Psoas muscle (tissue), 8 donors: Measurements from ENCODE around the gene DNAAF5. TPM values are rescaled to one million over a fixed set of nuclear protein-coding genes. Genes with fewer than 3 reads are reported as not detected.
A peak's percentile ranks its signal among the peaks of the same experiment; 100 is the strongest.
"Not testable (repeated sequence)": the region's sequence is repeated elsewhere in the genome, so short reads cannot be mapped to it uniquely, and the experiment has no call there.

Experiments used
- ATAC-seq, 4 donors: fragments of 200-7000 bp; cut with Tn5 transposase; one replicate each; pipeline ENCODE4 v1.9.1; 2020; ENCODE audit warnings: moderate library complexity in 3 of 4, mild to moderate bottlenecking in 2 of 4
- DNase-seq, 2 donors: peaks; one replicate each; pipeline ENCODE4 v3.0.0-alpha.2; 2020
- H3K27ac ChIP-seq: fragments of 200-600 bp; one replicate; pipeline ENCODE4 v1.8.0; 2022
- H3K27me3 ChIP-seq, 3 donors: fragments of 200-600 bp in 1 of 3; one replicate each; pipeline versions ENCODE4 v1.6.1 to v1.8.0; 2013 to 2022; ENCODE audit warnings: low read length in 2 of 3, mild to moderate bottlenecking in 2 of 3, moderate library complexity in 1 of 3; ENCODE audit not compliant: insufficient read depth in 3 of 3
- H3K36me3 ChIP-seq, 2 donors: fragments of 200-600 bp in 1 of 2; one replicate each; pipeline versions ENCODE4 v1.6.1 to v1.8.0; 2013 to 2022; ENCODE audit warnings: low read depth in 1 of 2, mild to moderate bottlenecking in 1 of 2, moderate library complexity in 1 of 2; ENCODE audit not compliant: insufficient read depth in 1 of 2
- H3K4me1 ChIP-seq: fragments of 200-600 bp; one replicate; pipeline ENCODE4 v1.8.0; 2022
- H3K4me3 ChIP-seq: fragments of 200-600 bp; one replicate; pipeline ENCODE4 v1.8.0; 2022; ENCODE audit warnings: mild to moderate bottlenecking
- H3K9me3 ChIP-seq: fragments of 200-600 bp; one replicate; pipeline ENCODE4 v1.8.0; 2022
- WGBS, 3 donors: extraction: QIAGEN DNeasy Blood & Tissue Kit; methylation state at CpG; one replicate each; pipeline versions ENCODE4 v1.1.6 to v1.1.7; 2013; 5-methylcytosine and 5-hydroxymethylcytosine counted together
- intact Hi-C, 2 donors: fragments of 100-400 bp; cut with DNase I; formaldehyde crosslinking; loops; one replicate each; pipeline versions ENCODE4 v1.11.0 to v1.14.2; 2022
- polyA plus RNA-seq, 3 donors: library from polyadenylated mRNA; stranded (reverse); fragments of 200-250 nt; gene quantifications; one replicate each; pipeline ENCODE4 v1.2.3, GENCODE V29; 2013
- total RNA-seq, 4 donors: library from RNA; stranded (reverse); fragmentation: NEBNext Ultra II Directional in 2 of 4; extraction: Animal tissue kit (Norgen Biotek cat#: 25700) in 2 of 4; gene quantifications; one replicate each; pipeline versions ENCODE4 v1.2.1 to v1.2.4, GENCODE V29; 2021 to 2023
- TF ChIP-seq, protein P1 (sequence below): fragments of 200-600 bp; IDR thresholded peaks from one replicate; pipeline ENCODE4 v1.8.0; 2022; ENCODE audit warnings: antibody characterized with exemption
- donor health status: healthy with polysubstance abuse.
- donor health status: DM: no; HTN: no; CAD: no; lungs with moderate emphysema.
- donor health status: Bipolar disorder and iron deficiency.
- donor health status: healthy.
- donor health status: DM: yes; HTN: yes; CAD: no.
- donor health status: DM: no; HTN: no; CAD: no.
- donor health status: DM: no; HTN: no; CAD: no.
- donor health status: DM: yes; HTN: yes; CAD: no.

Gene DNAAF5
- total and polyA plus RNA-seq, 7 donors, result 9.3 to 26.7 (median 17.8) TPM

DNA sequence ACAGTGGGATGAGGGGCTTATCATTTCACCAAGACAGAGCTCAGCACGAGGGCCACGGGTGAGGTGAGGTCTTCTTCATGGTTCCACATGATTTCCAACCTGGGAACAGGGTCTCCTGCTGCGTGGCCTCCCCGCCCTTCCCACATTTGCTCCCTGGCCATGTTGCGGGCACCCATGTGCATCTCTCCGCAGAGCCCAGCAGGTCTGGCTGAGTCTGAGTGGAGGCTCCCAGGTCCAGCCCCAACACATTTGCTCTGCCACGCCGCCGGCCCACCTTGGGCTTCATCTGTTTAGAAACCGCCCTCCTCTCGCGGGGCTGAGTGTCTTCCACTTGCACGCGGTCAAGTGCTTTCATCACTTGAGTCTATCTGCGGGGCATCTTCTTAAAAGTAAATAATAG is 15.4 kb downstream of the DNAAF5 start:
- H3K4me3 ChIP-seq, result no peak overlapping the region
- peaks cover 0 to 36% of the 10 kb centered on the region in 2 donors for H3K36me3 ChIP-seq
- H3K27me3 ChIP-seq, result no peaks in the 10 kb centered on the region
- 88 to 94% (median 88%) methylated on average over 15 of the region's 15 CpGs for WGBS, 3 donors
- H3K4me1 ChIP-seq, result peaks cover 14% of the 10 kb centered on the region
- TF ChIP-seq, protein P1, sequence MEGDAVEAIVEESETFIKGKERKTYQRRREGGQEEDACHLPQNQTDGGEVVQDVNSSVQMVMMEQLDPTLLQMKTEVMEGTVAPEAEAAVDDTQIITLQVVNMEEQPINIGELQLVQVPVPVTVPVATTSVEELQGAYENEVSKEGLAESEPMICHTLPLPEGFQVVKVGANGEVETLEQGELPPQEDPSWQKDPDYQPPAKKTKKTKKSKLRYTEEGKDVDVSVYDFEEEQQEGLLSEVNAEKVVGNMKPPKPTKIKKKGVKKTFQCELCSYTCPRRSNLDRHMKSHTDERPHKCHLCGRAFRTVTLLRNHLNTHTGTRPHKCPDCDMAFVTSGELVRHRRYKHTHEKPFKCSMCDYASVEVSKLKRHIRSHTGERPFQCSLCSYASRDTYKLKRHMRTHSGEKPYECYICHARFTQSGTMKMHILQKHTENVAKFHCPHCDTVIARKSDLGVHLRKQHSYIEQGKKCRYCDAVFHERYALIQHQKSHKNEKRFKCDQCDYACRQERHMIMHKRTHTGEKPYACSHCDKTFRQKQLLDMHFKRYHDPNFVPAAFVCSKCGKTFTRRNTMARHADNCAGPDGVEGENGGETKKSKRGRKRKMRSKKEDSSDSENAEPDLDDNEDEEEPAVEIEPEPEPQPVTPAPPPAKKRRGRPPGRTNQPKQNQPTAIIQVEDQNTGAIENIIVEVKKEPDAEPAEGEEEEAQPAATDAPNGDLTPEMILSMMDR, result no peak
- no peaks in the 10 kb centered on the region for H3K9me3 ChIP-seq
- ATAC-seq (no peak), DNase-seq (no peak)
- no peak overlapping the region for H3K27ac ChIP-seq
- intact Hi-C loops, result no loop called here

- no peak overlapping the region for H3K27ac ChIP-seq
- ATAC-seq (no peak), DNase-seq (no peak)
- peaks cover 11% of the 10 kb centered on the region for H3K4me1 ChIP-seq
- no peak overlapping the region for H3K4me3 ChIP-seq
- no peaks in the 10 kb centered on the region for H3K27me3 ChIP-seq
- no peaks in the 10 kb centered on the region for H3K9me3 ChIP-seq
- peaks cover 0 to 36% of the 10 kb centered on the region in 2 donors for H3K36me3 ChIP-seq
- 82 to 94% (median 84%) methylated on average over 8 of the region's 8 CpGs for WGBS, 3 donors
- TF ChIP-seq, protein P1, result no peak
- intact Hi-C loops, result no loop called here
Measured at GRCh38 chr7:742791-743190, 16.3 kb downstream of the DNAAF5 start.

DNA sequence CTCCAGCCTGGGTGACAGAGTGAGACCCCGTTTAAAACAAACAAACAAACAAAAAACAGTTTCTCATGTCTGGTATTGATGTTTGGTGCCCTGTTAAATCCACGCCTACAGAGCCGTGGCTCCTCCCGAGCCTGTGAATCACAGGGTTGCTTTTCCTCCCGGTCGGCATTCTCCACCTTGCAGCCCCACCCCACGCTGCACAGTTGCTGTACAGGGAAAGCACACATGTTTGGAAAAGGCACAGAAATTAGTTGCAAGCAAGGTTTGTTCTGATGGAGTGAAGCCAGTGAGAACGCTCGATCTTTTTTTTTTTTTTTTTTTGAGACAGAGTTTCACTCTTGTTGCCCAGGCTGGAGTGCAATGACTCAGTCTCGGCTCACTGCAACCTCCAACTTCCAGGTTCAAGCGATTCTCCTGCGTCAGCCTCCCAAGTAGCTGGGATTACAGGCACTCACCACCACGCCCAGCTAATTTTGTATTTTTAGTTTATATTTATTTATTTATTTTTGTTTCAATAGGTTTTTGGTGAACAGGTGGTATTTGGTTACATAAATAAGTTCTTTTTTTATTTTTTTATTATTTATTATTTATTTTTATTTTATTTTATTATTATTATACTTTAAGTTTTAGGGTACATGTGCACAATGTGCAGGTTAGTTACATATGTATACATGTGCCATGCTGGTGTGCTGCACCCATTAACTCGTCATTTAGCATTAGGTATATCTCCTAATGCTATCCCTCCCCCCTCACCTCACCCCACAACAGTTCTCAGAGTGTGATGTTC is 17.0 kb downstream of the DNAAF5 start:
- H3K4me1 ChIP-seq, H3K9me3 ChIP-seq, intact Hi-C loops, H3K4me3 ChIP-seq, H3K27me3 ChIP-seq, DNase-seq, H3K27ac ChIP-seq, ATAC-seq: not testable (repeated sequence)
- WGBS, 3 donors, result 81 to 85% (median 83%) methylated on average over 14 of the region's 14 CpGs
- peaks cover 0 to 36% of the 10 kb centered on the region in 2 donors for H3K36me3 ChIP-seq

DNA sequence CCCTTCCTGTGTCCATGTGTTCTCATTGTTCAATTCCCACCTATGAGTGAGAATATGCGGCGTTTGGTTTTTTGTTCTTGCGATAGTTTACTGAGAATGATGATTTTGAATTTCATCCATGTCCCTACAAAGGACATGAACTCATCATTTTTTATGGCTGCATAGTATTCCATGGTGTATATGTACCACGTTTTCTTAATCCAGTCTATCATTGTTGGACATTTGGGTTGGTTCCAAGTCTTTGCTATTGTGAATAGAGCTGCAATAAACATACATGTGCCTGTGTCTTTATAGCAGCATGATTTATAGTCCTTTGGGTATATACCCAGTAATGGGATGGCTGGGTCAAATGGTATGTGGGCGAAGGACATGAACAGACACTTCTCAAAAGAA is 17.6 kb downstream of the DNAAF5 start:
- H3K36me3 ChIP-seq, result peaks cover 0 to 36% of the 10 kb centered on the region in 2 donors
- DNase-seq, result not testable (repeated sequence)

GRCh38 chr7:744854-745430 is 18.4 kb downstream of the DNAAF5 start:
- intact Hi-C loops, result no loop called here
- Histone ChIP-seq H3K27ac (no peak overlapping the region), H3K4me1 (no peaks in the 10 kb centered on the region), H3K9me3 (no peaks in the 10 kb centered on the region), H3K4me3 (no peak overlapping the region), H3K27me3 (no peaks in the 10 kb centered on the region), H3K36me3 (peaks cover 0 to 33% of the 10 kb centered on the region in 2 donors)
- WGBS, 3 donors, result 96 to 97% (median 96%) methylated on average over 20 of the region's 20 CpGs
- TF ChIP-seq, protein P1, result no peak
- DNase-seq (peak in 1 of 2 donors; percentile 11), ATAC-seq (no peak)

More for the DNA sequence above, 17.6 kb downstream of the DNAAF5 start:
- ATAC-seq, H3K9me3 ChIP-seq, H3K27ac ChIP-seq, H3K4me3 ChIP-seq, H3K27me3 ChIP-seq, H3K4me1 ChIP-seq, intact Hi-C loops: not testable (repeated sequence)
- WGBS, 3 donors, result 91 to 96% (median 92%) methylated on average over 5 of the region's 5 CpGs
